HG03457 (cell line): ENCODE results near the gene MEF2A.

Experiments used
- ATAC-seq: cut with Tn5 transposase; IDR thresholded peaks from one replicate; pipeline ENCODE4 v1.9.1; 2021; ENCODE audit warnings: moderate number of reproducible peaks; ENCODE audit not compliant: unreplicated experiment

MEF2A gene

GRCh38 chr15:99604865-99605264 is 39.1 kb downstream of the MEF2A start:
- ATAC-seq: no peak

GRCh38 chr15:99605490-99605931 is 39.7 kb downstream of the MEF2A start:
- ATAC-seq: no peak

GRCh38 chr15:99605990-99606389 is 40.2 kb downstream of the MEF2A start:
- no peak for ATAC-seq

- ATAC-seq: no peak
These were observed 40.9 kb downstream of the MEF2A start for GRCh38 chr15:99606646-99607045.

- ATAC-seq: no peak
These were observed 47.7 kb downstream of the MEF2A start for GRCh38 chr15:99613481-99613880.

- no peak for ATAC-seq
These were observed 48.3 kb downstream of the MEF2A start for GRCh38 chr15:99613887-99614647.

GRCh38 chr15:99614749-99615288 is 49.0 kb downstream of the MEF2A start:
- ATAC-seq: no peak

DNA sequence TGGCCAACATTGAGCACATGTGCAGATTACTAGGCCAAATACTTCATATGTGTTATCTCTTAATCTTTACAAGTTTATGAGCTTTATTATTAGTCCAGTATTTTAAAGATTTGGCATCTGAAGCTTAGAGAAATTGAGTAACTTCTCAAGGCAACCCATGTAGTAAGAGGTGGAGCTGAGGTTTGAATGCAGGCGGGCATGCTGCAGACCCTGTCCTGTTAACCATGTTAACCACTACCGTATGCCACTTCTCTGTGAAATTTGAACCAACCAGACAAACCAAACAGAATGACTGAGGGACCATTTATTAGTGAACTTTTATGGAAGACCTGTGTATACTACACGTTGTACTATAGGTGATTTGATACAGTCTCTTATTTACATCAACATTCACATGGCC is 49.7 kb downstream of the MEF2A start:
- no peak for ATAC-seq

DNA sequence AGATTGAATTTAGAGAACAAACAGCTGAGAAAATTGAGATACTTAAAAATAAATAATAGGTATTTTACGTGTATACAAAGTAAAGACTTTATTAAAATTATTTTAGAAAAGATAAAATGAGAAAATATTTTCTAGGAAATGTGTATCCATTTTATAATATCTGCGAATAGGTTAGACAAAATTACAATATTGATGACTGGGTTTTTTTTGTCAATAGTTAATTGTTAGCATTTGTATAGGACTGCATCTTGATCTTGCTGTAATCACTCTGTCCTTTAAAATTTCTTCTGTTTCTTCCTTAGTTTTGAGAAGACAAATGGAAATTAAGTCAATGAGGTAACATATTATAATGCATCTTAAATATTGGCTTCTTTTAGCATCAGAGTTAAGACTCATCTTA is 50.3 kb downstream of the MEF2A start:
- no peak for ATAC-seq

DNA sequence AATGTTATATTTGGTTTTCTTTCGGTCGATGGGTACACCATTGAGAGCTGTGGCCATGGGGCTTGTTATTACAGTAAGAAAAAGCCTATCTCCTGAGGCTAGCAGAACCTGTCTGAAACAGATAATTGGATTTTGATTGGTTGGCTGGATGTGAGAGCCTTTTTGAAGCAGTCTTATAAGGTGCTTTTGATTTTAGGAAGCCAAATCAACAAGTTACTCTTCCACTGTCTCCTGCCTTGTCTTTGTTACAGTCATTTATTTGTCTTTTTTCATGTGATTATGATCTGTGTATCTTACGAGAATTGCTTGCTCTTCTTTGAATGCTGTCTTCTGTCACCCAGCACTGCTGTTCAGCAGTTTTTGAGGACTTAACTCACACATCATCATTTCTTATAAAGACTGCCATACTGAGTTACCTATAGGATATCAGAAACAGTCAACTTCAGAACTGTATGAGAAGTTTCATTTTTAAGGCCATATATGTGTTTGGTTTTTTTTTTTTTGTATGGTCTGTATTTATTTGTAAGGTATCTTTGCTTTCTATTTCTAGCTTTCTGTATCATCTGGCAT is 51.1 kb downstream of the MEF2A start:
- no peak for ATAC-seq

- ATAC-seq: no peak
These were observed 53.2 kb downstream of the MEF2A start for GRCh38 chr15:99618941-99619411.

DNA sequence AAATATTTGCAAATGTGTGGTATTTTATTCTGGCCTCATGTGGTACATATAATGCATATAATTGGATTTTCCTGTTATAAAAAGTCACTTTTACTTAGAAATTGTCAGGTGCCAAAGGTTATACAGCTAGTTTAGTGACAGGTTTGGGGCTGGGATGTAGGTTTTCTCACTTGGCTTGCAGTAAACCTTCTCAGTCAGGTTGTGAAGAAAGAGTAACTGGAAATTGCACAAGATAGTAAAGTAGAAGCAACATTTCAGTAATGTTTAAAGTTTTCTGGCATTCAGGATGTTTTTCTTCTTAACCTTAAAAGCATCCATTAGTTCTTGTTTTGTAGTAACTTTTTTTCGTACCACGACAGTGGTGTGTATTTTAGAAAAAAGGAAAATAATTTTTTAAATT is 53.9 kb downstream of the MEF2A start:
- no peak for ATAC-seq

DNA sequence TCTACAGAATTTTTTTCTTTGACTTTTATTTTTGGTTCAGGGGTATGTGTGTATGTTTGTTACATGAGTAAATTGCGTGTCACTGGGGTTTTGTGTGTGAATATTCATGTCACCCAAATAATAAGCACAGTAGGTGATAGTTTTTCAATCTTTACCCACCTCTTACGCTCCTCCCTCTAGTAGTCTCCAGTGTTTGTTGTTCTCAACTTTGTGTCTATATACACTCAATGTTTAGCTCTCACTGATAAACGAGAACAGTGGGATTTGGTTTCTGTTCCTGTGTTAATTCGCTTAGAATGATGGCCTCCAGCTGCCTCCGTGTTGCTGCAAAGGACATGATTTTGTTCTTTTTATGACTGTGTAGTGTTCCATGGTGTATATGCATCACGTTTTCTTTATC is 54.4 kb downstream of the MEF2A start:
- ATAC-seq: no peak

- ATAC-seq: no peak
These were observed 56.0 kb downstream of the MEF2A start for GRCh38 chr15:99621767-99622166.

DNA sequence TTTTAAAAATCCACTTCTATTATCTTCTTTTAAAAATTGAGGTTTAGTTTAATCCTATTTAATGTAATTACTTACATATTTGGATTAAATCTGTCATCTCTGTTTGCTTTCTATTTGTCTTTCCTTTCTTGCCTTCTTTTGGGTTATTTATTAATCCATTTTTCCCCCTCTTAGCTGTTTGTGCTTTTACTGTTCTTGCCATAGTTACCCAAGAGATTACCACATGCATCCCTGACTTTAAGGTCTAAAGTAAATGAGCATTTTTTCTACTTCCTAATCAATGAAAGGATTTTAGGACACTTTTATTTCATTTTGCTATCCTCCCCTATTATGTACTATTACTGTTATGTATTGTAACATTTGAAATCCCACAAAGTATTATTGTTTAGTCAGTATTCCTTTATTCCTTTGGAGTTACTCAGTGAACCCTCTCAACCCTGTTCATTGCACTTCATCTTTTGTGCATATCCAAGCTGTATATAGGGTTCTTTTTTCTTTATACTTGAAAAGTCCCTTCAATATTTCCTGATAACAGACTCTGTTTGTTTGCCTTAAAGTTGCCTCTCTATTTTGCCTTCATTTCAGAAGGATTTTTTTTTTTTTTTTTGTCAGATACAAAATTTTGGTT is 62.7 kb downstream of the MEF2A start:
- no peak for ATAC-seq

DNA sequence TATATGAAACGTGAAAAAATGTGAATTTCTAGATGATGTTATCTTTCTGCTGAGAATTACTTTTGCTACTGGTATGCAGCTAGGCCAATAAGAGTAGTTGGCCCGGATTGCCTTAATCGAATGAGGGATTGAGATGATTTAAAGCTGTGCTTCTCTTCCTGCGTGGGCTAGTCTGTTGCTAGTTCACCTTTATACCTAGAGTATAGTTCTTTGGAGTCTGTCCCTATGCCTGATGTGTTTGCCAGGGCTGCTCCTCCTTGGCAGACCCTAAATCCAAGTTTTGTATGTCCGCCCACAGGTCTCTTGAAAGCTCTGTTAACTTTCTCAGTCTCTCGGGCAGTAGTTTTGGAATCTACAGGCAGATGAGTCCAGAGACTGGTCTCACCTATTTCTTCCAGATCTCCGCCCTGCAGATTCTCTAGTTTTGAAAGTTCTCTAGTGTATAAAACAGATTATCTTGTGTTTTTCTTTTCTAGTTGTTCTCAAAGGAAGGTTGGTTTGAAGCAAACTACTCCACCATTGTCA is 64.9 kb downstream of the MEF2A start:
- no peak for ATAC-seq

GRCh38 chr15:99631255-99631654 is 65.5 kb downstream of the MEF2A start:
- peak; percentile 80 for ATAC-seq

DNA sequence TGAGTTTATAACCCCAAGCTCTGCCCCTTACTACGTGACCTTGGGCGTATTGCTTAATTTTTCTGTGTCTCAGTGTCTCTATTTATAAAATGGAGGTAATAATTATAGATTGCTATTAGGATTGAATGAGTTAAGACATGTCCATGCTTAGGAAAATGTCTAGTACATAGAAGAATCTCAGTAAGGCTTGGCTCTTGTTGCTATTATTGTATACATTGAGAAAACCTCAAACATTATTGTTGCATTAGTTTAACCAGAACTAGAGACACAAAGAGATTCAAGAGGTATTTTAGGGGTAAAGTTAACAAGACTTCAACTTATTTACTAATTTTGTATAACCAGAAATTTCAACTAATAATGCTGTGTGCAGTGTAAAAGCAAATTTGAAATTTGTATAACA is 66.7 kb downstream of the MEF2A start:
- ATAC-seq: no peak

- no peak for ATAC-seq
These were observed 67.9 kb downstream of the MEF2A start for GRCh38 chr15:99633655-99634054.

GRCh38 chr15:99634576-99634975 is 68.8 kb downstream of the MEF2A start:
- no peak for ATAC-seq

DNA sequence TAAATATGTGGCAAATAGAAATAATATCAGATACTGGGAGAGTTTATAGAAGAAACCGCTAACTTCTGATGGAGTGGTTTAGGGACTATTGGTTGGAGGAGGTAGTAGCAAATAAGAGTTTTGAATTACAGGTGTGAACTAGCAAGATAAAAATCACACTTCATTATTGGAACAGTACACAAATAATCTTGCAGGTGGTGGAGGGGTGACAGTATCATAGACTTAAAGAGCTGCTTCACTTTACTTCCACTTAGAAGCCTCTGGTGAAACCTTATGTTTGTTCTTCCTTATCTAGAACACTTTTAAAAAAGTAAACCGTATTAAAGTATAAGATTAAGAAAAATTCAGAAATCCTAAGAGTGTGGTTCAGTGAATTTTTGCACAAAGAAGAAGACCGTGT is 69.4 kb downstream of the MEF2A start:
- no peak for ATAC-seq

DNA sequence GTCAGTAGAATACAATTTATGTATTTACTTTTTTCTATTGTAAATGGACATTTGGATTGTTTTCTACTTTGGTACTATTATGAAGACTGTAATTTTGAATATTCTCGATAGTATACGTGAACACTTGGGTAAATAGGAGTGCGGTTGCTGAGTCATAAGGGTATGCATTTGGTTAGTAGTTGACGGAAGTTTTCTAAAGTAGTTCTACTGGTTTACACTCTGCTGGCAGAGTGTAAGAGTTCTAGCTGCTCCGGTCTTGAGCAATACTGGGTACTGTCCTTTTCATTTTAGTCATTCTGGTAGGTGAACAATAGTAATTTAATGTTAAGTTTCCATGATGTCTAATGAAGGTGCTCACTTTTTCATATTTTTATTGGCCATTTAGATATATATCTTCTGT is 70.0 kb downstream of the MEF2A start:
- ATAC-seq: peak; percentile 68
